ENCODE results near the gene FBXO27.
A peak's percentile ranks its signal among the peaks of the same experiment; 100 is the strongest.
"Not testable (repeated sequence)": the region's sequence is repeated elsewhere in the genome, so short reads cannot be mapped to it uniquely, and the experiment has no call there.

Gene FBXO27, protein sequence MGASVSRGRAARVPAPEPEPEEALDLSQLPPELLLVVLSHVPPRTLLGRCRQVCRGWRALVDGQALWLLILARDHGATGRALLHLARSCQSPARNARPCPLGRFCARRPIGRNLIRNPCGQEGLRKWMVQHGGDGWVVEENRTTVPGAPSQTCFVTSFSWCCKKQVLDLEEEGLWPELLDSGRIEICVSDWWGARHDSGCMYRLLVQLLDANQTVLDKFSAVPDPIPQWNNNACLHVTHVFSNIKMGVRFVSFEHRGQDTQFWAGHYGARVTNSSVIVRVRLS

DNA sequence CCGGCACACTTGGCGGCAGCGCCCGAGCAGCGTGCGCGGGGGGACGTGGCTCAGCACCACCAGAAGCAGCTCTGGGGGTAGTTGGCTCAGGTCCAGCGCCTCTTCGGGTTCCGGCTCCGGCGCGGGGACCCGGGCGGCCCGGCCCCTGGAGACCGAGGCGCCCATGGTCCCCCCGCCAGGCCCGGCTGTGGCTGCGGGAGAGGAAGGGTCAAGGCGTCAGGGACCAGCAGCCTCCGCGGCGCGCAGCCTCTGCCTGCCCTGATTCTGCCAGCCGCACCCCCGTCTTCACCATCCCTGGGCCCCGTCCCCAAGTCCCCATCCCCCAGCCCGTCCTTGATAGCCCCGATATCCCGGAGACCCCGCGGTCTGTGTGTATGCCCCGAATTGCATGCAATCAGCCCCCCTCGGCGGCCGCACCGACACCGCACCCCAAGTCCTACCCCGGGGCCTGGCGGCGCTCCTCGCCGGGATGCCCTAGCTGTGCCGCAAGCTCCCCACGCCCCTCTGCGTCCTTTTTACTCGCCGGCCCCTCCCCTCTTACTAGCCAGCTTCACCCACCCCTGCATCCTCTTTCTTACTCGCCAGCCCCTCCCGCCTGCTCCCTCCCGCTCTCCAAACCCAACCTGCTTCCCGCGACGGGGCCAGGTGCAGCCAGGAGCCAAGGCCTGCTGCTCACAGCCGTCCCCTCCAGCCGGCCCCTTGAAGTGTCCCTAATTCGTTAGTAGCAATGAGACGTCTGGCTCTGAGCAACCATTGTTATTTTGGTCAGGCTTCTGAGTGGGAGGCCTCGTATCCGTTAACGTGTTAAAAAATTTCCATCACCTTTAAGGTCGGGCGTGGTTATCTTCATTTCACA lies at the start of gene FBXO27:
Gene FBXO27 (minus strand): TSS at position 487 of the 856 bp plus-strand sequence. CDS start 322 bp downstream, at position 165.
- peak; percentile 7 for DNase-seq

DNA sequence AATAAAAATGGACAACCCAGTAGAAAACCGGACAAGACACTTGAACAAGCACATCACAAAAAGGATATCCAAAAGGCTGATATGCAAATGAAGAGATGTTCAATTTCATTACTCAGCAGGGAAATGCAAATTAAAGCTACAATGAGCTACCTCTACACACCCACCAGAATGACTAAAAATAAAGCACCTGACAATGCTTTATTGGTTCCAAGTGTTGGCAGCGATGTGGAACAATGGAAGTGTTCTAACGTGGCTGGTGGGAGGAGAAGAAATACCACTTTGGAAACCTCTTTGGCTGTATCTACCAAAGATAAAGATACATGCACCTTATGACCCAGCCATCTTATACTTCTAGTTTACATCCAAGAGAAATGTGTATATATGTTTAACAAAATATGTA lies 48.1 kb upstream of the FBXO27 start:
- DNase-seq: no peak

DNA sequence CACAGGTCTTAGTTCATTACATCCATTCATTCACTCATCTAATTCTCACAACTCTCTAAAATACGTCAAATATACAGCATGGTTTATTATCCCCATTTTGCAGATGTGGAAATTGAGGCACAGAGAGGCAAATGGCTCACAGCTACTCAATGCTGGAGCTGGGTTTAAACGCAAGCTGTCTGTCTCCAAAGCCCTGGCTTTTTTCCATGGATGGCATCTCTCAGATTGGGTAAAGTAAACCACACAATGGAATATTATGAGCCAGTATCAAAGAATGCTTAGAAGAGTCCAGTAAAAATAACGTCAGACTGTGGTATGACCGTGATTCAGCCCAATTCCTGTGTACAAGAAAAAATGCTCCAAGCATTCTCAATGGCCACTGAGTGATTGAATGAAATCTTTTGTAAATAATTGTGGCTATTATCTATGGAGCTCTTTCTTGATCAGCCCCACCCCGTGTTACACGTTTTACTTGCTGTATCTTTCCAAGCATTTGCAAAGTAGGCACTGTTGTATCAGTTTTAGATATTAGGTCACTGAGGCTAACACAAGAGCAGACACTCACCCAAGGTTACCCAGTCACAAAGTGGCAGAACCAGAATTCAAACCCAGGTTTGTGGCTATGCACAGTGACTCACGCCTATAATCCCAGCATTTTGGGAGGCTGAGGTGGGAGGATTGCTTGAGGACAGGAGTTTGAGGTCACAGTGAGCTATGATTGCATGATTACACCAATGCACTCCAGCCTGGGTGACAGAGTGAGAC lies 46.3 kb upstream of the FBXO27 start:
- no peak for DNase-seq

DNA sequence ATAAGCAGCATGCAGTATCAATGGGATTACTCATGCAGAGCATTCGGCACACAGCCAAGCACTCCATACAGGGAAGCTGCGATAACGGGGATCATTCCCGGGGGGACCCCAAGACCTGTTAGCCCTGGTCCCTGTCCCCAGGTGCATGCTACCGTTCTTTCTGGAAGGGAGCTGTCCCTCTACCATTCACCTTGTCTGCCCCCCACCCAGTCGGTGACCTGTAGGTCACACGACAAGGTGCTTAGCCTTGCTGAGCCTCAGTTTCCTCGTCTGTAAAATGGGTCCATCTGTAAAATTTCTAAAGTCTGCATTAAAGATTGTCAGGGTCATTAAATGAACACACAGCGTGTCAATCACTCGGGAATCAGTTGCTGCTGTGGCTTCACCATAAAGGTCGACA lies 45.0 kb upstream of the FBXO27 start:
- DNase-seq: no peak

DNA sequence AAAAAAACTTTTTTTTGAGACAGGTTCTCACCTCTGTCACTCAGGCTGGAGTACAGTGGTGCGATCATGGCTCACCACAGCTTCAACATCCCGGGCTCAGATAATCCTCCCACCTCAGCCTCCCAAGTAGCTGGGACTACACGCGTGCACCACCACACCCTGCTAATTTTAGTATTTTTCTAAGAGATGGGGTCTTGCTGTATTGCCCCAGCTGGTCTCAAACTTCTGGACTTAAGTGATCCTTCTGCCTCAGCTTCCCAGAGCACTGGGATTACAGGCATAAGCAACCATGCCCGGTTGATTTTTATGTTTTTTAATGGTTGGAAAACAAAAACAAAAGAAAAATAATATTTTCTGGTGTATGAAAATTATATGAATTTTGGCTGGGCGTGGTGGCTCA lies 42.6 kb upstream of the FBXO27 start:
- no peak for DNase-seq

- no peak for DNase-seq
Measured at GRCh38 chr19:39074205-39074692, 41.9 kb upstream of the FBXO27 start.

GRCh38 chr19:39070888-39071287 lies 38.5 kb upstream of the FBXO27 start:
- DNase-seq: no peak

DNA sequence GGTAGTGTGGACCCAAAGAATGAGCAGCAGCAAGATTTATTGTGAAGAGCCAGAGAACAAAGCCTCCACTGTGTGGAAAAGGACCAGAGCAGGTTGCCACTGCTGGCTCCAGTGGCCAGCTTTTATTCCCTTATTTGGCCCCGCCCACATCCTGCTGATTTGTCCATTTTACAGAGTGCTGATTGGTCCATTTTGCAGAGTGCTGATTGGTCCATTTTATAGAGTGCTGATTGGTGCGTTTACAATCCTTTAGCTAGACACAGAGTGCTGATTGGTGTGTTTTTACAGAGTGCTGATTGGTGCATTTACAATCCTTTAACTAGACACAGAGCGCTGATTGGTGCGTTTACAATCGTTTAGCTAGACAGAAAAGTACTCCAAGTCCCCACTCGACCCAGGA lies 35.9 kb upstream of the FBXO27 start:
- DNase-seq: not testable (repeated sequence)

DNA sequence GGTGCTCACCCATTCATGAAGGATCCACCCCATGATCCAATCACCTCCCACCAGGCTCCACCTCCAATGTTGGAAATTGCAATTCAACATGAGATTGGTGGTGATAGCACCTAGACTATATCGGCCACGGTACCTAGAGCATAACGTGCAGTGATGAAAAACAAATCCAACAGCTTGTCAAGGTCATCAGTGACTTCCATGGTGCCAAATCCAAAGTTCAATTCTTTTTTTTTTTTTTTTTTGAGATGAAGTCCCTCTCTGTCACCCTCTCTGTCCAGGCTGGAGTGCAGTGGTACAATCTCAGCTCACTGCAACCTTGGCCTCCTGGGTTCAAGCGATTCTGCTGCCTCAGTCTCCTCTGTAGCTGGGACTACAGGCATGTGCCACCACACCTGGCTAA lies 34.8 kb upstream of the FBXO27 start:
- no peak for DNase-seq

DNA sequence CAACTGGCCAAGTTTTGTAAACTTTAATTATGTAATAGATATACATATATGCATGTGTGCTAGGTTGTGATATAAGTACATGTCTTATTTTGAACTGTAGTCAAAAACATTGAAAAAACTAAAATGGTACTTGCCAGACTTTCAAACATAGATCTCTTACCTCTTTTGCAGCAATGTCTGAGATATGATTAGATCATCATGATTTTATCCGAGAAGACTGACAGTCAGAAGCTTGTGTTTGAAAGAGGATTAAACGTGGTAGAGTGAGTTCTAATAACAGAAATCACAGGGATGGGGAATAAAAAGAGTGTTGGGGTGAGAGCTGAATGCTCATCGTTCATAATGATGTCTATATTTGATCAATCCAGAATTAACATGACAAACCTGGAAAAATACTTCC lies 33.6 kb upstream of the FBXO27 start:
- no peak for DNase-seq

DNA sequence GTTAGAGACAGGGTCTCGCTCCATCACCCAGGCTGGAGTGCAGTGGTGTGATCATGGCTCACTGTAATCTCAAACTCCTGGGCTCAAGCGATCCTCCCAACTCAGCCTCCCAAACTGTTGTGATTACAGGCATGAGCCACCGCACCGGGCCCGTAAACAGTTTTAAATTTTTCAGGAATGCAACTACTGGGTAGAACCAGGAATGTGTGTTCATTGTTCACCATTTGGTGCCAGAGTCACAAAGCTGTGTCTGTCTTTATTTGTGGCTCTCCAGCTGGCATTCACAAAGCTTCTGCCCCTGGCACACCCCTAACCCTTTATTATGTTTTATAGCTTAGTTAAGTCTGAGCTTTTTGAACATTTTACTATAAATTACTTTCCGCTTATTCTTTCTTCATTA lies 32.1 kb upstream of the FBXO27 start:
- DNase-seq: no peak

DNA sequence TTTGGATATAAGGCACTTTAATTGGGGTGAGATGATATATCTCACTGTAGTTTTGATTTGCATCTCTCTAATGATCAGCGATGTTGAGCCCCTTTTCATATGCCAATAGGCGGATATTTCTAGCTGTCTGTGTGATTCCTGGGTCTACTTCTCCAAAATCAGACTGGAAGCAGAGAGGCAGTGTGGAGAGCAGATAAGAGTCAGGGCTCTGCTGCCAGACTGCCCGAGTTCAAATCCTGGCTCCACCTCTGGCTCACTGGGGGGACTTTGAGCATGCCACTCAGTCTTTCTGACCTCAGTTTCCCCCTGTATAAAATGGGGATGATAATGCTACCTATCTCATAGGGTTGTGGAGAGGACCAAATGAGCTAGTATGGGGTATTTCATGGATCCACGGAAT lies 27.8 kb upstream of the FBXO27 start:
- DNase-seq: no peak

DNA sequence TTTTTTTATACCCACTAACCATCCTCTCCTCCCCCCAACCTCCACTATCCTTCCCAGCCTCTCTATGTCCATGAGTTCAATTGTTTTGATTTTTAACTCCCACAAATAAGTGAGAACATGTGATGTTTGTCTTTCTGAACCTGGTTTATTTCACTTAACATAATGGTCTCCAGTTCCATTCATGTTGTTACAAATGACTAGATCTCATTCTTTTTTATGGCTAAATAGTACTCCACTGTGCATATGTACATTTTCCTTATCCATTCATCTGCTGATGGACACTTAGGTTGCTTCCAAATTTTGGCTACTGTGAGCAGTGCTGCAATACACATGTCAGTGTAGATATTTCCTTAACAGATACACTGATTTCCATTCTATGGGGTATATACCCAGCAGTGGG lies 27.0 kb upstream of the FBXO27 start:
- DNase-seq: no peak

GRCh38 chr19:39057615-39058014 lies 25.3 kb upstream of the FBXO27 start:
- no peak for DNase-seq

DNA sequence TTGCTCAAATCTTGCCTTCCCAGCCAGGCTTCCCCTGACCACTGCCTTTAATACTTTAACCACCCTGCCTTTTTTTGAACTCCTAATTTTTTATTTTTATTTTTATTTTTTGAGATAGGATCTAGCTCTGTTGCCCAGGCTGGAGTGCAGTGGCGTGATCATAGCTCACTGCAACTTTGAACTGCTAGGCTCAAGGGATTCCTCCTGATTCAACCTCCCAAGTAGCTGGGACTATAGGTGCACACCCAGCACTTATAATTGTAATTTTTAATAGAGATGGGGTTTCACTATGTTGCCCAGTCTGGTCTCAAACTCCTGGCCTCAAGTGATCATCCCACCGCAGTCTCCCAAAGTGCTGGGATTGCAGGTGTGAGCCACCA lies 21.7 kb upstream of the FBXO27 start:
- no peak for DNase-seq

DNA sequence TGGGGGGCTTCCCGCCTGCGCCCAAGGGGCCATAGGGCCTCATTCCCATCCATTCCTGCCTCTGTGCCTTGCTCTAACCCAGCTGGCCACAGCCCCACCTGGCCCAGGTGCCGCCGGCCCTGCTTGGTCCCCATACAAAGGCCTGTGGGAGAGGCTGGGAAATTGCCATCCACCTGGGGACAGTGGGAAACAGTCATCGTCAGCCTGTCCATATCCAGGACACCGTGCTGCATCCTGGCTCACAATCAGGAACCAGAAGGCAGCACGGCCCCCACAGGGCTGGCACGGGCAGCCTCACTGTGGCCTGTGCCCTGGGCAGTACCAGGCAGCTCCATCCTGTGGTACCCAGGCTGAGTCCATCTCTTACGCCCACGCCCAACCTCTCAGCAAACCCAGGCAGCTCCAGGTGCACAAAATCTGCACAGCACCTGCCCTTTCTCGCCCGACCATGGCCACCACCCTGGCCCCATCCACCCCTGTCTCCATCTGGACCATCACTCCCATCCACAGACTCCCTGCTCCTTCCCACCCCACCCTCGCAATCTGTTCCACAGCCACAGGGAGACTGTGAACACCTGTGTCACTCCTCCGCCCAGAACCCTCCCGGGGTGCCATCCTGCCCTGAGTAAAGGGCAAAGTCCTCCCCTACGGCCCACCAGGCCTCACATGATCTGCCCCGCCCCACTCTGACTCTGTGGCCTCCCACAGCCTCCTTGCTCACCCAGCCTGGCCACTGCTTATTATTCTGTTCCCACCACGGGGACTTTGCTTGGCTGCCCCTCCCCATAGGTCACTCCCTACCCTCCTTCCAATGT lies 21.1 kb upstream of the FBXO27 start:
- no peak for DNase-seq

DNA sequence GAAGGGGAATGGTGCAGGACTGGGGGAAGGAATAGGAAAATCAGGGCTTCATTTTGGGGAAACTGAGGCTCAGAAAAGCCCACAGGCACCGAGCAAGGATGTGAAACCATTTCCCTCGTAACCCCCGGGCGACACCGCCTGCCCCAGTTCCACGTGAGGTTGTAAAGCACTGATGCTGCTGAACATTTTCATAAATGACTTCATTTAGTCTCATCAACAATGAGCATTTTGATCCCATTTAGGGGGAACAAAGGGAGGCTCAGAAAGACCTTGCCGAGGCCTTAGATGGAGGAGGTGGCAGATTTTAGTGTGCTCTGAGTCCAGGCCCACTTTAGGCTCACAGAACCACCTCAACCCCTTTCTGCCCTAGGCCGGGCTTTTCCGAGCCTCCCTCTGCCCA lies 20.5 kb upstream of the FBXO27 start:
- no peak for DNase-seq

DNA sequence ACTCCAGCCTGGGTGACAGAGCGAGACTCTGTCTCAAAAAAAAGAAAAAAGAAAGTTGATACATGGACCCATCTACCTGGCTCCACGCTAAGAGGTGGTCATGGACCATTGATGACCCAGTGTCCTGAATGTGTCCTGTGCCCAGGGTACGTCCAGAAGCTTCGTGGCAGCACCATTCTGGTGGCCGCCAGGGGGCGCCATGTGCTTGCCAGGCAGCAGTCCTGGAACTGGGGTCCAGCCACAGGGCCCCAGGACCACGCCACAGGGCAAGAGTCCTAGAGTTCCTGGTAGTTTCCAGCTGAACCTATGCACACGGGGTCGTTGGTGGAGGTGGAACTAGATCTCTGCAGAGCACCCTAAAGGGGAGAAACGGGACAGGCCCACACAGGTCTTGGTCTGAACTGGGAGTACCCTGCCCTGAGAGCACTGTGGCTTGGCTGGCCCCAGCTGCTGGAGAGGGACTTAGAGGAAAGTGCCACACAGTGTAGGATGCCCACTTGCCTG lies 19.9 kb upstream of the FBXO27 start:
- DNase-seq: peak; percentile 65

- no peak for DNase-seq
Measured at GRCh38 chr19:39047073-39047472, 14.7 kb upstream of the FBXO27 start.

DNA sequence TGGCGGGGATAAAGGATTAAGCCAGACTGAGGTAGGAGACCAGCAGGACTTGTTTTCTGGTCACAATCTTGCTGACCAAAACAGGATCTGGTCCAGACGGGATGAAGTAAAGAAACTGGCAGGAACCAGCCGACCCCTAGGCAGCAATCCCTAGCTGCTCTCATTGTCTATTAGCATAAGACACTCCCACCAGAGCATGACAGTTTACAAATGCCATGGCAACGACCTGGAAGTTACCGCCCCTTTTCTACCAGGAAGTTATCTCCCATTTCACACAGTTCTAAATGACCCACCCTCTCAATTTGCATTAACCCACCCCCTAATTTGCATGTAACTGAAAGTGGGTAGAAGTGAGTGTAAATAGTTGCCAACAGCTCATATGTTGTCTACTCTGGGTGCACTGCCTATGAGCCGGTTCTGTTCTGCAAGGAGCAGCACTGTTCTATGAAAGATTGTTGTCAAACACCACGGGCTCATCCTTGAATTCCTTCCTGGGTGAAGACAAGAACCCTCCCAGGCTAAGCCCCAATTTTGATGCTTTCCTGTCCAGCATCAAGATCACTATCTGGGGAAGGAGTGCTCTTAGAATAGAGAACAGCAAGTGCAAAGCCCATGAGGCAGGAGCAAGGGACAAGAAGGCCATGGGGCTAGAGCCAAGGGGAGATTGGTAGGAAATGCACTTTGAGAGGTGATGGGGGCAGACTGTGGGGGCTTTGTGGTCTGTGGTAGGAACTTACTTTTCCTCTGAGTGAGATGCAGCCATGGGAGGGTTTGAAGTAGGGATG lies 13.9 kb upstream of the FBXO27 start:
- DNase-seq: no peak

GRCh38 chr19:39045506-39045905 lies 13.2 kb upstream of the FBXO27 start:
- no peak for DNase-seq

DNA sequence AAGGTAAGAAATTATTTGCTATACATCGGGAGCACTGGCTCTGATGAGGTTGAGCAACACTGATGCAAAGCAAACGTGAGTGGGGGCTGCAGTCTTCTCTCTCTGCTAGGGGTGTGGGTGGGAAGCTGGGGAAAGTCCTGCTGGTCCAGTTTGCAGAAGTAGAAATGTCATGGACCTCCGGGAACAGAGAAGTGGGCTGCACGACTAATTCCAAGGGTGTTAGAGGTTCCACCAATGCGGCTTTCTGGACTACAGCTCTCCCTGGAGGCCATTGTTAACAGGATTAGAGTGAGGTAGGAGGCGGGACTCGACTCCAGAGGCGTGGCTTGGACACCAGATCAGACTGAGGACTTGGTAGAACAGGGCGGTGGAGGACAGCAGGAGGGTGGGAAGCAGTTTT lies 5.7 kb upstream of the FBXO27 start:
- no peak for DNase-seq

All from stimulated activated CD4-positive, alpha-beta T cell treated with anti-CD3 and anti-CD28 coated beads, Interleukin-4, amount 100 ng/mL, for 24 hours (primary cell).